ENCODE results near the gene STAT6. TPM values are rescaled to one million over a fixed set of nuclear protein-coding genes. Genes with fewer than 3 reads are reported as not detected.

Gene STAT6
- total and polyA plus RNA-seq, 2 donors (not counting 1 experiment from before 2014, with no cell fraction given): 544 to 736 TPM

- intact Hi-C loops (cut with micrococcal nuclease): no loop called here
- CTCF ChIA-PET: interaction anchor here (0.8 to 14.2 kb wide), 4 partner anchors 13 to 137 kb away, joined by 3 to 246 read pairs (median 7); partner anchors contain the start of gene NAB2
- no peaks in the 10 kb centered on the region for H3K27me3 ChIP-seq (replicated peaks in 1 of 4; ENCODE audit: control extremely low read depth in 1 of 4, control insufficient read depth in 3 of 4, insufficient read depth in 4 of 4, low read length in 3 of 4)
- ATAC-seq (ENCODE audit: low read depth) (no peak), DNase-seq (peak; percentile 12)
- H3K36me3 ChIP-seq (replicated peaks in 1 of 2; ENCODE audit: control extremely low read depth in 1 of 2, control insufficient read depth in 1 of 2, extremely low read depth in 1 of 2, insufficient read depth in 2 of 2, low read length in 1 of 2): peaks cover 2 to 71% of the 10 kb centered on the region in 2 experiments
- Mint-ChIP-seq H3K27me3 (no peaks in the 10 kb centered on the region), H3K4me1 (peaks cover 48% of the 10 kb centered on the region), H3K9me3 (ENCODE audit: insufficient read depth) (no peaks in the 10 kb centered on the region), H3K27ac (no peak overlapping the region), H3K4me3 (no peak overlapping the region)
- H3K9me3 ChIP-seq (ENCODE audit: control extremely low read depth in 1 of 3, control insufficient read depth in 2 of 3, insufficient read depth in 1 of 3, low read length in 2 of 3): no peaks in the 10 kb centered on the region
- H4K20me1 ChIP-seq (ENCODE audit: control insufficient read depth, insufficient read depth, low read length, poor library complexity, severe bottlenecking): peaks cover 73% of the 10 kb centered on the region
- H3K4me2 ChIP-seq (replicated peaks; ENCODE audit: low read depth, low read length, poor library complexity, severe bottlenecking): no peak overlapping the region
- 95% methylated on average over 9 of the region's 9 CpGs for WGBS (ENCODE audit: insufficient coverage)
- H3K4me1 ChIP-seq (ENCODE audit: control insufficient read depth in 2 of 2, insufficient read depth in 2 of 2, low read length in 2 of 2): peaks cover 16 to 34% of the 10 kb centered on the region in 2 donors
- peaks cover 64% of the 10 kb centered on the region for H3K79me2 ChIP-seq (ENCODE audit: control insufficient read depth, insufficient read depth, low read length)
- no peak for TF ChIP-seq EZH2 (IDR thresholded peaks at IDR 0.05; ENCODE audit: borderline replicate concordance, insufficient read depth, low read depth, low read length, poor library complexity, severe bottlenecking)
- H3K9ac ChIP-seq (ENCODE audit: low read length): no peak overlapping the region
- peak overlapping the region in 1 of 2 donors; percentile 40 for H3K27ac ChIP-seq (ENCODE audit: low read length in 2 of 2)
- H2AFZ ChIP-seq (ENCODE audit: insufficient read depth, low read depth, low read length, poor library complexity, severe bottlenecking): no peak overlapping the region
- POLR2A ChIA-PET: interaction anchor here (0.8 to 1.5 kb wide), 2 partner anchors 9 to 14 kb away, joined by 3 to 4 read pairs; no protein-coding TSS in a partner anchor
- no peak overlapping the region for H3K4me3 ChIP-seq (ENCODE audit: control extremely low read depth in 1 of 5, extremely low read depth in 1 of 5, insufficient read depth in 1 of 5, low read depth in 2 of 5, low read length in 4 of 5)
These were observed 5.0 kb downstream of the STAT6 start for GRCh38 chr12:57106021-57106708.

- Mint-ChIP-seq H3K9me3 (ENCODE audit: insufficient read depth) (no peaks in the 10 kb centered on the region), H3K27ac (peak overlapping the region; percentile 20), H3K4me3 (no peak overlapping the region), H3K27me3 (no peaks in the 10 kb centered on the region), H3K4me1 (peaks cover 46% of the 10 kb centered on the region)
- Histone ChIP-seq H3K4me2 (replicated peaks; ENCODE audit: low read depth, low read length, poor library complexity, severe bottlenecking) (no peak overlapping the region), H3K9me3 (ENCODE audit: control extremely low read depth in 1 of 3, control insufficient read depth in 2 of 3, insufficient read depth in 1 of 3, low read length in 2 of 3) (no peaks in the 10 kb centered on the region), H2AFZ (ENCODE audit: insufficient read depth, low read depth, low read length, poor library complexity, severe bottlenecking) (no peak overlapping the region), H3K79me2 (ENCODE audit: control insufficient read depth, insufficient read depth, low read length) (peaks cover 54% of the 10 kb centered on the region), H3K27ac (ENCODE audit: low read length in 2 of 2) (peak overlapping the region in 1 of 2 donors; percentile 15), H3K9ac (ENCODE audit: low read length) (no peak overlapping the region), H3K4me1 (ENCODE audit: control insufficient read depth in 2 of 2, insufficient read depth in 2 of 2, low read length in 2 of 2) (peaks cover 16 to 33% of the 10 kb centered on the region in 2 donors), H3K4me3 (ENCODE audit: control extremely low read depth in 1 of 5, extremely low read depth in 1 of 5, insufficient read depth in 1 of 5, low read depth in 2 of 5, low read length in 4 of 5) (no peak overlapping the region), H3K36me3 (replicated peaks in 1 of 2; ENCODE audit: control extremely low read depth in 1 of 2, control insufficient read depth in 1 of 2, extremely low read depth in 1 of 2, insufficient read depth in 2 of 2, low read length in 1 of 2) (peaks cover 2 to 77% of the 10 kb centered on the region in 2 experiments), H4K20me1 (ENCODE audit: control insufficient read depth, insufficient read depth, low read length, poor library complexity, severe bottlenecking) (peaks cover 74% of the 10 kb centered on the region), H3K27me3 (replicated peaks in 1 of 4; ENCODE audit: control extremely low read depth in 1 of 4, control insufficient read depth in 3 of 4, insufficient read depth in 4 of 4, low read length in 3 of 4) (no peaks in the 10 kb centered on the region)
- intact Hi-C loops (cut with micrococcal nuclease): no loop called here
- ATAC-seq (ENCODE audit: low read depth): no peak
- DNase-seq: peak; percentile 10
- ChIA-PET CTCF (interaction anchor here (2.4 to 14.2 kb wide), 2 partner anchors 12 to 19 kb away, joined by 7 to 246 read pairs; partner anchors contain the start of gene NAB2), POLR2A (interaction anchor here (2.0 kb wide), 1 partner anchor 11 kb away, joined by 5 read pairs; no protein-coding TSS in a partner anchor)
- TF ChIP-seq EZH2 (IDR thresholded peaks at IDR 0.05; ENCODE audit: borderline replicate concordance, insufficient read depth, low read depth, low read length, poor library complexity, severe bottlenecking) (no peak), CTCF (IDR thresholded peaks at IDR 0.05) (no peak)
- WGBS (ENCODE audit: insufficient coverage): 91% methylated on average over 13 of the region's 14 CpGs
These were observed 6.0 kb downstream of the STAT6 start for GRCh38 chr12:57105011-57105753.

Data from B cell (primary cell).